Mesendoderm (in vitro differentiated cells): ENCODE data around the gene ZBTB12.

Experiments
- DNase-seq: peaks from one replicate; pipeline ENCODE4 v3.0.0; 2013
- H2AK5ac ChIP-seq: 2 replicates; pipeline ENCODE4 v1.6.1; 2013; ENCODE audit warnings: low read length, inconsistent platforms
- H2BK120ac ChIP-seq: 2 replicates; pipeline ENCODE4 v1.6.1; 2013; ENCODE audit warnings: low read depth, mild to moderate bottlenecking, low read length, moderate library complexity, mixed read lengths
- H2BK15ac ChIP-seq: replicated peaks from 2 replicates; pipeline ENCODE4 v1.6.1; 2013; ENCODE audit warnings: low read depth, mild to moderate bottlenecking, moderate library complexity
- H2BK5ac ChIP-seq: 2 replicates; pipeline ENCODE4 v1.6.1; 2013; ENCODE audit warnings: low read length, inconsistent platforms
- H3K18ac ChIP-seq: 2 replicates; pipeline ENCODE4 v1.6.1; 2013; ENCODE audit warnings: mild to moderate bottlenecking, low read length, mixed read lengths
- H3K23ac ChIP-seq: one replicate; pipeline ENCODE4 v1.6.1; 2013; ENCODE audit warnings: low read length
- H3K27ac ChIP-seq: 2 replicates; pipeline ENCODE4 v1.5.1; 2013; ENCODE audit warnings: low read depth, mild to moderate bottlenecking, inconsistent platforms, low read length, moderate library complexity
- H3K27me3 ChIP-seq: 2 replicates; pipeline ENCODE4 v1.6.1; 2013; ENCODE audit warnings: low read length, control low read depth, mild to moderate bottlenecking, inconsistent platforms; ENCODE audit not compliant: insufficient read depth, poor library complexity
- H3K36me3 ChIP-seq: 2 replicates; pipeline ENCODE4 v1.6.1; 2013; ENCODE audit warnings: low read length, inconsistent platforms; ENCODE audit not compliant: control insufficient read depth, insufficient read depth
- H3K4ac ChIP-seq: one replicate; pipeline ENCODE4 v1.6.1; 2013; ENCODE audit warnings: low read depth, mild to moderate bottlenecking, low read length, moderate library complexity
- H3K4me1 ChIP-seq: 2 replicates; pipeline ENCODE4 v1.6.1; 2013; ENCODE audit warnings: low read depth, low read length, inconsistent platforms; ENCODE audit not compliant: control insufficient read depth
- H3K4me2 ChIP-seq: 2 replicates; pipeline ENCODE4 v1.6.1; 2013; ENCODE audit warnings: low read length
- H3K4me3 ChIP-seq: 2 replicates; pipeline ENCODE4 v1.5.1; 2013; ENCODE audit warnings: mild to moderate bottlenecking, low read length
- H3K56ac ChIP-seq: one replicate; pipeline ENCODE4 v1.6.1; 2013; ENCODE audit warnings: low read length
- H3K79me1 ChIP-seq: 2 replicates; pipeline ENCODE4 v1.6.1; 2013; ENCODE audit warnings: low read length, inconsistent platforms
- H3K79me2 ChIP-seq: 2 replicates; pipeline ENCODE4 v1.6.1; 2013; ENCODE audit warnings: mild to moderate bottlenecking, low read length; ENCODE audit not compliant: control insufficient read depth, insufficient read depth
- H3K9ac ChIP-seq: 2 replicates; pipeline ENCODE4 v1.6.1; 2013; ENCODE audit warnings: low read length, inconsistent platforms
- H4K5ac ChIP-seq: one replicate; pipeline ENCODE4 v1.6.1; 2013; ENCODE audit warnings: low read length
- H4K8ac ChIP-seq: one replicate; pipeline ENCODE4 v1.6.1; 2013; ENCODE audit warnings: low read depth, mild to moderate bottlenecking, control low read depth, low read length, moderate library complexity
- WGBS: extraction: QIAGEN DNeasy Blood & Tissue Kit; methylation state at CpG from one replicate; pipeline ENCODE4 v1.1.7; 2013; ENCODE audit warnings: low lambda C conversion rate, missing lambda C conversion rate; ENCODE audit not compliant: insufficient coverage; ENCODE audit errors: extremely low coverage; 5-methylcytosine and 5-hydroxymethylcytosine counted together

Gene ZBTB12

DNA sequence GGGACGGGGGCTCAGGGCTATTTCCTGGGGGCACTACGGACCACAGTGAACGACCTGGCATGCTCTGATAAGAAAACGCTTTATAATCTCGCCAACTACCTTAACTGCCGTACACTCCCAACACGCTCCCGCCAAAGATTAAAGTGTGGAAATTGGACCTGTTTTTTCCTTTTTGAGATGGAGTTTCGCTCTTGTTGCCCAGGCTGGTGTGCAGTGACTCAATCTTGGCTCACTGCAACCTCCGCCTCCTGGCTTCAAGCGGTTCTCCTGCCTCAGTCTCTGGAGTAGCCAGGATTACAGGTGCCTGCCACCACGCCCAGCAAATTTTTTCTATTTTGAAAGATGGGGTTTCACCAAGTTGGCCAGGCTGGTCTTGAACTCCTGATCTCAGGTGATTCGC lies 22.7 kb downstream of the ZBTB12 start:
- Histone ChIP-seq H2BK15ac (no peak overlapping the region), H4K5ac (no peak overlapping the region), H3K4ac (no peak overlapping the region), H2AK5ac (no peak overlapping the region), H2BK120ac (no peak overlapping the region), H3K36me3 (peaks cover 18% of the 10 kb centered on the region), H3K27ac (no peak overlapping the region), H2BK5ac (no peak overlapping the region), H3K79me2 (no peaks in the 10 kb centered on the region), H3K4me2 (no peak overlapping the region), H4K8ac (no peak overlapping the region), H3K9ac (no peak overlapping the region), H3K79me1 (no peaks in the 10 kb centered on the region), H3K56ac (no peak overlapping the region), H3K18ac (no peak overlapping the region), H3K4me3 (no peak overlapping the region), H3K23ac (no peak overlapping the region), H3K27me3 (no peaks in the 10 kb centered on the region), H3K4me1 (no peaks in the 10 kb centered on the region)
- WGBS, result no CpG with 5 or more reads among the region's 13 CpGs
- DNase-seq, result no peak

GRCh38 chr6:31878726-31879125 lies 23.2 kb downstream of the ZBTB12 start, which contains the start of gene SLC44A4:
Gene SLC44A4 (minus strand): TSS chr6:31878997. CDS start chr6:31878980, 17 bp downstream.
- H3K36me3 ChIP-seq, result peaks cover 17% of the 10 kb centered on the region
- H3K9ac ChIP-seq, result no peak within 1 kb of the TSS
- no peak within 1 kb of the TSS for H2BK15ac ChIP-seq
- H3K4me3 ChIP-seq, result no peak within 1 kb of the TSS
- H2BK120ac ChIP-seq, result no peak within 1 kb of the TSS
- no peak within 1 kb of the TSS for H3K27ac ChIP-seq
- DNase-seq, result no peak
- no peak within 1 kb of the TSS for H4K5ac ChIP-seq
- H2BK5ac ChIP-seq, result no peak within 1 kb of the TSS
- H3K4ac ChIP-seq, result no peak within 1 kb of the TSS
- no peaks in the 10 kb centered on the region for H3K4me1 ChIP-seq
- no peak within 1 kb of the TSS for H4K8ac ChIP-seq
- no peaks in the 10 kb centered on the region for H3K79me1 ChIP-seq
- H3K56ac ChIP-seq, result peak within 1 kb of the TSS; percentile 25
- H3K4me2 ChIP-seq, result no peak within 1 kb of the TSS
- WGBS, result no CpG with 5 or more reads among the region's 18 CpGs
- H3K23ac ChIP-seq, result no peak within 1 kb of the TSS
- H2AK5ac ChIP-seq, result no peak within 1 kb of the TSS
- no peak within 1 kb of the TSS for H3K18ac ChIP-seq
- H3K79me2 ChIP-seq, result no peaks in the 10 kb centered on the region
- H3K27me3 ChIP-seq, result no peaks in the 10 kb centered on the region

- Histone ChIP-seq H2BK15ac (no peak overlapping the region), H3K79me1 (no peaks in the 10 kb centered on the region), H4K8ac (no peak overlapping the region), H2AK5ac (no peak overlapping the region), H3K27me3 (no peaks in the 10 kb centered on the region), H3K4me2 (no peak overlapping the region), H3K18ac (no peak overlapping the region), H3K4me3 (no peak overlapping the region), H3K36me3 (peaks cover 14% of the 10 kb centered on the region), H3K9ac (no peak overlapping the region), H3K4ac (no peak overlapping the region), H3K56ac (no peak overlapping the region), H3K27ac (no peak overlapping the region), H3K79me2 (no peaks in the 10 kb centered on the region), H3K4me1 (no peaks in the 10 kb centered on the region), H3K23ac (no peak overlapping the region), H2BK120ac (no peak overlapping the region), H4K5ac (no peak overlapping the region), H2BK5ac (no peak overlapping the region)
- WGBS, result no CpG with 5 or more reads among the region's 3 CpGs
- DNase-seq, result no peak
These were observed 23.7 kb downstream of the ZBTB12 start for GRCh38 chr6:31878222-31878621.

DNA sequence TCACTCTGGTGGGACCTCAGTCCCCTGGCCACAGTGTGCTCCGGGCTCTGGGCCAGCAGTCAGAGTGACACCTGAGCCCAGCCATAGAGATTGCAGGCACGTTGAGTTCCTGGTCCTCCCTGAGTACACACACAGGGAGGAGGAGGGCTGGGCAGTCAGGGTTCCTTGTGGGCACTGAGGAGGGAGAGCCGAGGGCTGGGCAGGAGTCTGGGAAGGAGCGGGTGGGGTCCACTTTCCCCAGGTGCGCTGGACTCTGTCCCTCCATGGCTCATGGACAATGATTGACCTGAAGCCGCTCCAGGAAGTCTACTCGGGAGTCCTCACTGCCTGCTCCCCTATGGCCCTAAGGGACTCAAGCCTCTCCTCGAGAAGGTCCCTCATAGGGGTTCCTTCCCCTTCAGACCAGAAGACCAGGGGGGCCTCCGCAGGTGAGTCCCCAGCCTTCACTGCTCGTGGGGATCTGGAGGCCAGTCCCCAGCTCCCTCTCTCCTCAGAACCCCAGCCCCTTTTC lies 24.2 kb downstream of the ZBTB12 start:
- Histone ChIP-seq H3K56ac (no peak overlapping the region), H3K4me1 (no peaks in the 10 kb centered on the region), H4K5ac (no peak overlapping the region), H3K27ac (no peak overlapping the region), H4K8ac (no peak overlapping the region), H2AK5ac (no peak overlapping the region), H3K4me3 (no peak overlapping the region), H3K18ac (no peak overlapping the region), H3K27me3 (no peaks in the 10 kb centered on the region), H2BK5ac (no peak overlapping the region), H2BK120ac (no peak overlapping the region), H3K36me3 (peaks cover 11% of the 10 kb centered on the region), H3K9ac (no peak overlapping the region), H3K4ac (no peak overlapping the region), H3K79me2 (no peaks in the 10 kb centered on the region), H3K23ac (no peak overlapping the region), H3K79me1 (no peaks in the 10 kb centered on the region), H2BK15ac (no peak overlapping the region), H3K4me2 (no peak overlapping the region)
- WGBS, result no CpG with 5 or more reads among the region's 10 CpGs
- DNase-seq, result no peak

DNA sequence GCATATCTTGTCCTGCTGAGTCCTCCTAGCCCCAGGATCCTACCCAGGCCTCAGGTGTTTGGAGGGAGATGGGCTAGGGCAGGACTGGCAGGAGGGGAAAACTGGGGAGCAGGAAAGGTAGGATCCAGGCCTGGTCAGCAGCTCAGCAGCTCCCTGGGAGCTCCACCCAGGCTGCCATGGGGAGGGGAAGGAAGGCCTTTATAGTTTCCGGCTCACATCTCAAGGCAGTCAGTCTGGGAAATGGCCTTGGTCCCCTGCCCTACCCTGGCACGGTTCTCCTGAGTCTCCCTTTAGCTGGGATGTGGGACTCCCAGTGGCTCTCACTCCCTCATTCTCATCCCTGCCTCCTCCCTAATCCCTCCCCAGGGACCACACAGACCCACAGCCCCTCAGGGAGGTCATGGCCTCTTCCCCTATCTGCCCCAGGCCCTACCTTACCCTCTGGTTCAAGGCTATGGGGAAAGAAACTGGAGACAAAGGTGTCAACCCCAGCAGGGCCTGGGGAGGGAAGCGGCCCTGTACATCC lies 24.7 kb downstream of the ZBTB12 start:
- Histone ChIP-seq H3K56ac (no peak overlapping the region), H4K8ac (no peak overlapping the region), H3K18ac (no peak overlapping the region), H3K36me3 (peaks cover 8% of the 10 kb centered on the region), H3K79me1 (no peaks in the 10 kb centered on the region), H2BK120ac (no peak overlapping the region), H3K4me1 (no peaks in the 10 kb centered on the region), H3K9ac (no peak overlapping the region), H2AK5ac (no peak overlapping the region), H3K23ac (no peak overlapping the region), H3K4me3 (no peak overlapping the region), H3K79me2 (no peaks in the 10 kb centered on the region), H3K4me2 (no peak overlapping the region), H2BK5ac (no peak overlapping the region), H2BK15ac (no peak overlapping the region), H4K5ac (no peak overlapping the region), H3K27ac (no peak overlapping the region), H3K4ac (no peak overlapping the region), H3K27me3 (no peaks in the 10 kb centered on the region)
- no peak for DNase-seq
- WGBS, result no CpG with 5 or more reads among the region's 3 CpGs

DNA sequence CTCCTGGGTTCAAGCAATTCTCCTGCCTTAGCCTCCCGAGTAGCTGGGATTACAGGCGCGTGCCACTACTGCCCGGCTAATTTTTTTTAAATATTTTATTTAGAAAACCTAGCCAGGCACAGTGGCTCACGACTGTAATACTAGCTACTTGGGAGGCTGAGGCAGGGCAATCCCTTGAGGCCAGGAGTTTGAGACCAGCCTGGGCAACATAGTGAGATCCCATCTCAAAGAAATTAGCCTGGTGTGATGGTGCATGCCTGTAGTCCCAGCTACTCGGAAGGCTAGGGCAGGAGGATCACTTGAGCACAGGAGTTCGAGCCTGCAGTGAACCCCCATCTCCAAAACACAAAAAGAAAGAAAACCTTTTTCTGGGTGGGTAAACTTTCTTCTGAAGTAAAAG lies 25.5 kb downstream of the ZBTB12 start:
- no peak for DNase-seq
- Histone ChIP-seq H4K5ac (no peak overlapping the region), H3K4me2 (no peak overlapping the region), H2BK15ac (no peak overlapping the region), H3K56ac (no peak overlapping the region), H3K18ac (no peak overlapping the region), H4K8ac (no peak overlapping the region), H3K9ac (no peak overlapping the region), H3K4me3 (no peak overlapping the region), H3K79me1 (no peaks in the 10 kb centered on the region), H3K36me3 (peaks cover 6% of the 10 kb centered on the region), H3K79me2 (no peaks in the 10 kb centered on the region), H3K27ac (no peak overlapping the region), H2BK120ac (no peak overlapping the region), H3K4ac (no peak overlapping the region), H3K23ac (no peak overlapping the region), H2AK5ac (no peak overlapping the region), H3K4me1 (no peaks in the 10 kb centered on the region), H3K27me3 (no peaks in the 10 kb centered on the region), H2BK5ac (no peak overlapping the region)
- WGBS, result no CpG with 5 or more reads among the region's 7 CpGs
